Activated T-cell treated with anti-CD3 and anti-CD28 coated beads for 24 hours (primary cell): ENCODE measurements around the gene ATP8A1.
"Not testable (repeated sequence)": the region's sequence is repeated elsewhere in the genome, so short reads cannot be mapped to it uniquely, and the experiment has no call there.

ENCODE experiments used
- DNase-seq: peaks from one replicate; pipeline ENCODE4 v3.0.0-alpha.2; 2020; ENCODE audit warnings: low read depth

ATP8A1 gene

GRCh38 chr4:42501624-42502401, 155.1 kb downstream of the ATP8A1 start:
- no peak for DNase-seq

- no peak for DNase-seq
These were observed 158.9 kb downstream of the ATP8A1 start for GRCh38 chr4:42498040-42498439.

- DNase-seq, result no peak
These were observed 159.6 kb downstream of the ATP8A1 start for GRCh38 chr4:42497142-42497910.

GRCh38 chr4:42492962-42493361, 163.9 kb downstream of the ATP8A1 start:
- no peak for DNase-seq

GRCh38 chr4:42490015-42490414, 166.9 kb downstream of the ATP8A1 start:
- no peak for DNase-seq

GRCh38 chr4:42489095-42489494, 167.8 kb downstream of the ATP8A1 start:
- DNase-seq, result no peak

GRCh38 chr4:42488554-42488953, 168.4 kb downstream of the ATP8A1 start:
- no peak for DNase-seq

- no peak for DNase-seq
These were observed 168.8 kb downstream of the ATP8A1 start for GRCh38 chr4:42488114-42488513.

GRCh38 chr4:42487230-42487629, 169.7 kb downstream of the ATP8A1 start:
- no peak for DNase-seq

GRCh38 chr4:42486156-42486555, 170.7 kb downstream of the ATP8A1 start:
- DNase-seq, result not testable (repeated sequence)

GRCh38 chr4:42484630-42485029, 172.3 kb downstream of the ATP8A1 start:
- no peak for DNase-seq

- no peak for DNase-seq
These were observed 173.2 kb downstream of the ATP8A1 start for GRCh38 chr4:42483426-42484379.

GRCh38 chr4:42482516-42483327, 174.2 kb downstream of the ATP8A1 start:
- no peak for DNase-seq

- no peak for DNase-seq
These were observed 176.2 kb downstream of the ATP8A1 start for GRCh38 chr4:42480717-42481116.

GRCh38 chr4:42480281-42480680, 176.6 kb downstream of the ATP8A1 start:
- no peak for DNase-seq

GRCh38 chr4:42478946-42479345, 178.0 kb downstream of the ATP8A1 start:
- no peak for DNase-seq

GRCh38 chr4:42478509-42478908, 178.4 kb downstream of the ATP8A1 start:
- no peak for DNase-seq

- no peak for DNase-seq
These were observed 182.5 kb downstream of the ATP8A1 start for GRCh38 chr4:42474406-42474805.

- DNase-seq, result no peak
These were observed 183.7 kb downstream of the ATP8A1 start for GRCh38 chr4:42473071-42473684.

- DNase-seq, result no peak
These were observed 185.0 kb downstream of the ATP8A1 start for GRCh38 chr4:42471896-42472295.

GRCh38 chr4:42470023-42470422, 186.9 kb downstream of the ATP8A1 start:
- DNase-seq, result no peak
